HepG2 (cell line): ENCODE measurements around the gene TMX4. TPM values are rescaled to one million over a fixed set of nuclear protein-coding genes. Genes with fewer than 3 reads are reported as not detected.

Experiments
- ATAC-seq: fragments of 200-7000 bp; cut with Tn5 transposase; 3 replicates; pipeline ENCODE4 v1.9.1; 2020; ENCODE audit warnings: mild to moderate bottlenecking, moderate library complexity
- BruUV-seq: library from RNA; stranded (reverse); fragments of 400-500 nt; replicated peaks from 2 replicates; lab custom pipeline; 2021; lab: Mats Ljungman, UMichigan
- CTCF ChIA-PET: fragments of 300-600 bp; formaldehyde crosslinking; extraction: SDS; loops from one replicate; lab custom pipeline; 2021; ENCODE audit warnings: low total read pairs, inconsistent platforms, low intra/inter-chr PET ratio; lab: Yijun Ruan, JAX
- POLR2A ChIA-PET: fragments of 350-600 bp; sonication (Branson Sonifier 250); formaldehyde crosslinking; loops from one replicate; lab custom pipeline; 2020; ENCODE audit warnings: antibody characterized with exemption, inconsistent platforms; lab: Yijun Ruan, JAX
- DNase-seq: peaks from one replicate; pipeline ENCODE4 v3.0.0-alpha.2; 2015; ENCODE audit warnings: low spot score
- FAIRE-seq: peaks from 3 replicates; lab custom pipeline; 2011; peaks lifted over from hg19 to GRCh38; lab: Jason Lieb, UNC
- H2AFZ ChIP-seq: one replicate; pipeline ENCODE4 v1.6.1; 2011; ENCODE audit warnings: low read length, inconsistent platforms
- H3K27ac ChIP-seq: fragments of 300-600 bp; 3 replicates; pipeline ENCODE4 v1.8.0; 2011; ENCODE audit warnings: mixed run types, mild to moderate bottlenecking, mixed read lengths, low read length, inconsistent platforms; ENCODE audit not compliant: insufficient read depth; ENCODE audit errors: extremely low read length
- H3K27me3 ChIP-seq, 2 experiments: fragments of 200-600 bp in 1 of 2; 2 replicates in 1 of 2; 3 replicates in 1 of 2; pipeline versions ENCODE4 v1.6.0 to v1.8.0; 2011; ENCODE audit warnings: low read length in 2 of 2, mild to moderate bottlenecking in 2 of 2, moderate library complexity in 2 of 2, inconsistent platforms in 1 of 2; ENCODE audit not compliant: insufficient read depth in 2 of 2, control insufficient read depth in 1 of 2
- H3K36me3 ChIP-seq, 2 experiments: fragments of 200-600 bp in 1 of 2; replicated peaks in 1 of 2; 2 replicates in 1 of 2; 3 replicates in 1 of 2; pipeline versions ENCODE4 v1.5.1 to v1.8.0; 2011; ENCODE audit warnings: low read length in 2 of 2, inconsistent platforms in 1 of 2; ENCODE audit not compliant: insufficient read depth in 2 of 2, control insufficient read depth in 1 of 2
- H3K4me1 ChIP-seq: 2 replicates; pipeline ENCODE4 v1.5.1; 2012; ENCODE audit warnings: low read length, inconsistent platforms; ENCODE audit not compliant: insufficient read depth
- H3K4me2 ChIP-seq: 2 replicates; pipeline ENCODE4 v1.6.0; 2011; ENCODE audit warnings: low read depth, low read length, inconsistent platforms
- H3K4me3 ChIP-seq, 3 experiments: fragments of 200-600 bp in 1 of 3; sonication (generic), shearing (Covaris generic) in 1 of 3; replicated peaks in 1 of 3; 2 replicates each; pipeline ENCODE4 v1.5.1; 2011 to 2016; ENCODE audit warnings: low read length in 3 of 3, inconsistent platforms in 2 of 3, low read depth in 2 of 3, mild to moderate bottlenecking in 2 of 3, control low read depth in 1 of 3, mixed read lengths in 1 of 3; ENCODE audit not compliant: insufficient read depth in 1 of 3
- H3K79me2 ChIP-seq: one replicate; pipeline ENCODE4 v1.6.1; 2011; ENCODE audit warnings: low read length, inconsistent platforms; ENCODE audit not compliant: insufficient read depth
- H3K9ac ChIP-seq: 2 replicates; pipeline ENCODE4 v1.6.0; 2011; ENCODE audit warnings: mild to moderate bottlenecking, low read depth, low read length, inconsistent platforms; ENCODE audit not compliant: insufficient read depth
- H3K9me3 ChIP-seq: 2 replicates; pipeline ENCODE4 v1.5.1; 2012; ENCODE audit warnings: mild to moderate bottlenecking, low read length
- H4K20me1 ChIP-seq: 2 replicates; pipeline ENCODE4 v1.6.0; 2011; ENCODE audit warnings: inconsistent platforms, mild to moderate bottlenecking, low read length, moderate library complexity; ENCODE audit not compliant: insufficient read depth
- BATF2 ChIP-seq: sonication (generic); formaldehyde crosslinking; IDR thresholded peaks from 2 replicates; pipeline ENCODE4 v1.8.0; 2022; ENCODE audit warnings: mild to moderate bottlenecking, missing genetic modification reagents, moderate library complexity
- HOXA7 ChIP-seq: sonication (generic); formaldehyde crosslinking; IDR thresholded peaks from 2 replicates; pipeline ENCODE4 v1.8.1; 2022; ENCODE audit warnings: mild to moderate bottlenecking, missing genetic modification reagents, moderate library complexity
- STAG1 ChIP-seq: sonication (generic); formaldehyde crosslinking; IDR thresholded peaks from 2 replicates; pipeline ENCODE4 v1.4.0; 2020; ENCODE audit warnings: missing genetic modification reagents
- TERF1 ChIP-seq: sonication (generic); formaldehyde crosslinking; IDR thresholded peaks from 2 replicates; pipeline ENCODE4 v1.8.0; 2022; ENCODE audit warnings: mild to moderate bottlenecking, missing genetic modification reagents, moderate library complexity
- WGBS: methylation state at CpG from one replicate; pipeline ENCODE4 v1.1.6; 2017; ENCODE audit warnings: low lambda C conversion rate; 5-methylcytosine and 5-hydroxymethylcytosine counted together
- in situ Hi-C: cut with HindIII; loops from 2 replicates; pipeline ENCODE4 v1.10.0; 2017; ENCODE audit warnings: low pct_unique_long_range_greater_than_20kb; ENCODE audit not compliant: extremely low pct_ligation_motif_present
- intact Hi-C: fragments of 100-400 bp; cut with micrococcal nuclease; formaldehyde crosslinking; loops from one replicate; pipeline ENCODE4 v1.10.0; 2022; ENCODE audit not compliant: unreplicated experiment
- polyA plus RNA-seq, 8 experiments: library from polyadenylated mRNA; depleted of rRNA in 3 of 8; stranded (reverse) in 7 of 8; unstranded in 1 of 8; fragments of >200 nt; fragmentation: Illumina TruSeq in 4 of 8; extraction: Trizol in 4 of 8; gene quantifications; 2 replicates each; pipeline versions ENCODE4 v1.2.1 to v1.2.3, GENCODE V29; 2011 to 2016; ENCODE audit warnings: low read depth in 4 of 8, missing spikeins in 1 of 8, mixed read lengths in 1 of 8; ENCODE audit not compliant: insufficient read depth in 1 of 8
- total RNA-seq, 5 experiments: library from RNA; depleted of rRNA; stranded (reverse); fragments of >200 nt; fragmentation: Illumina TruSeq; extraction: Trizol; gene quantifications; 2 replicates each; pipeline ENCODE4 v1.2.3, GENCODE V29; 2016; ENCODE audit warnings: low read depth in 1 of 5
- TF ChIP-seq, protein P1 (sequence below): sonication (generic); formaldehyde crosslinking; IDR thresholded peaks from 2 replicates; pipeline ENCODE4 v1.5.0; 2020; ENCODE audit warnings: mild to moderate bottlenecking, missing genetic modification reagents, moderate library complexity
- TF ChIP-seq, protein P2 (sequence below): sonication (generic); formaldehyde crosslinking; IDR thresholded peaks from 2 replicates; pipeline ENCODE4 v1.4.0; 2020; ENCODE audit warnings: mild to moderate bottlenecking, missing genetic modification reagents, borderline replicate concordance

TMX4 gene
- total and polyA plus RNA-seq, 2 of the 13 experiments (the other 11 are each of a cell fraction or from before 2014, with no cell fraction given) = 7.6 to 21.4 TPM

GRCh38 chr20:7989379-7989778, 30.2 kb downstream of the TMX4 start:
- no peaks in the 10 kb centered on the region; a peak in 1 of 5 replicates for H3K36me3 ChIP-seq
- no TSS peak for BruUV-seq
- no peaks in the 10 kb centered on the region for H3K79me2 ChIP-seq
- ATAC-seq (no peak), FAIRE-seq (no peak)
- H3K4me1 ChIP-seq = 0 out of 2 replicates have a peak, but pooled peaks cover 1% of the 10 kb centered on the region
- in situ Hi-C loops = no loop called here
- no peak overlapping the region for H3K9ac ChIP-seq
- no peak overlapping the region for H3K4me2 ChIP-seq
- CTCF ChIA-PET = interaction anchor here (1.7 kb wide), 1 partner anchor 53 kb away, joined by 6 read pairs; no protein-coding TSS in a partner anchor
- no peak overlapping the region for H3K4me3 ChIP-seq
- no peak overlapping the region for H3K27ac ChIP-seq
- no peaks in the 10 kb centered on the region for H3K9me3 ChIP-seq
- TF ChIP-seq, protein P1, sequence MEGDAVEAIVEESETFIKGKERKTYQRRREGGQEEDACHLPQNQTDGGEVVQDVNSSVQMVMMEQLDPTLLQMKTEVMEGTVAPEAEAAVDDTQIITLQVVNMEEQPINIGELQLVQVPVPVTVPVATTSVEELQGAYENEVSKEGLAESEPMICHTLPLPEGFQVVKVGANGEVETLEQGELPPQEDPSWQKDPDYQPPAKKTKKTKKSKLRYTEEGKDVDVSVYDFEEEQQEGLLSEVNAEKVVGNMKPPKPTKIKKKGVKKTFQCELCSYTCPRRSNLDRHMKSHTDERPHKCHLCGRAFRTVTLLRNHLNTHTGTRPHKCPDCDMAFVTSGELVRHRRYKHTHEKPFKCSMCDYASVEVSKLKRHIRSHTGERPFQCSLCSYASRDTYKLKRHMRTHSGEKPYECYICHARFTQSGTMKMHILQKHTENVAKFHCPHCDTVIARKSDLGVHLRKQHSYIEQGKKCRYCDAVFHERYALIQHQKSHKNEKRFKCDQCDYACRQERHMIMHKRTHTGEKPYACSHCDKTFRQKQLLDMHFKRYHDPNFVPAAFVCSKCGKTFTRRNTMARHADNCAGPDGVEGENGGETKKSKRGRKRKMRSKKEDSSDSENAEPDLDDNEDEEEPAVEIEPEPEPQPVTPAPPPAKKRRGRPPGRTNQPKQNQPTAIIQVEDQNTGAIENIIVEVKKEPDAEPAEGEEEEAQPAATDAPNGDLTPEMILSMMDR (CRISPR knock-in tag) = peak; percentile 18; the same call in 1 of the 2 replicates
- TF ChIP-seq TERF1 (CRISPR knock-in tag) (no peak), HOXA7 (CRISPR knock-in tag) (no peak), STAG1 (peak; percentile 13; the same call in 1 of the 2 replicates), BATF2 (CRISPR knock-in tag) (no peak)
- TF ChIP-seq, protein P2, sequence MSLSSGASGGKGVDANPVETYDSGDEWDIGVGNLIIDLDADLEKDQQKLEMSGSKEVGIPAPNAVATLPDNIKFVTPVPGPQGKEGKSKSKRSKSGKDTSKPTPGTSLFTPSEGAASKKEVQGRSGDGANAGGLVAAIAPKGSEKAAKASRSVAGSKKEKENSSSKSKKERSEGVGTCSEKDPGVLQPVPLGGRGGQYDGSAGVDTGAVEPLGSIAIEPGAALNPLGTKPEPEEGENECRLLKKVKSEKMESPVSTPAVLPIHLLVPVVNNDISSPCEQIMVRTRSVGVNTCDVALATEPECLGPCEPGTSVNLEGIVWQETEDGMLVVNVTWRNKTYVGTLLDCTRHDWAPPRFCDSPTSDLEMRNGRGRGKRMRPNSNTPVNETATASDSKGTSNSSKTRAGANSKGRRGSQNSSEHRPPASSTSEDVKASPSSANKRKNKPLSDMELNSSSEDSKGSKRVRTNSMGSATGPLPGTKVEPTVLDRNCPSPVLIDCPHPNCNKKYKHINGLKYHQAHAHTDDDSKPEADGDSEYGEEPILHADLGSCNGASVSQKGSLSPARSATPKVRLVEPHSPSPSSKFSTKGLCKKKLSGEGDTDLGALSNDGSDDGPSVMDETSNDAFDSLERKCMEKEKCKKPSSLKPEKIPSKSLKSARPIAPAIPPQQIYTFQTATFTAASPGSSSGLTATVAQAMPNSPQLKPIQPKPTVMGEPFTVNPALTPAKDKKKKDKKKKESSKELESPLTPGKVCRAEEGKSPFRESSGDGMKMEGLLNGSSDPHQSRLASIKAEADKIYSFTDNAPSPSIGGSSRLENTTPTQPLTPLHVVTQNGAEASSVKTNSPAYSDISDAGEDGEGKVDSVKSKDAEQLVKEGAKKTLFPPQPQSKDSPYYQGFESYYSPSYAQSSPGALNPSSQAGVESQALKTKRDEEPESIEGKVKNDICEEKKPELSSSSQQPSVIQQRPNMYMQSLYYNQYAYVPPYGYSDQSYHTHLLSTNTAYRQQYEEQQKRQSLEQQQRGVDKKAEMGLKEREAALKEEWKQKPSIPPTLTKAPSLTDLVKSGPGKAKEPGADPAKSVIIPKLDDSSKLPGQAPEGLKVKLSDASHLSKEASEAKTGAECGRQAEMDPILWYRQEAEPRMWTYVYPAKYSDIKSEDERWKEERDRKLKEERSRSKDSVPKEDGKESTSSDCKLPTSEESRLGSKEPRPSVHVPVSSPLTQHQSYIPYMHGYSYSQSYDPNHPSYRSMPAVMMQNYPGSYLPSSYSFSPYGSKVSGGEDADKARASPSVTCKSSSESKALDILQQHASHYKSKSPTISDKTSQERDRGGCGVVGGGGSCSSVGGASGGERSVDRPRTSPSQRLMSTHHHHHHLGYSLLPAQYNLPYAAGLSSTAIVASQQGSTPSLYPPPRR (CRISPR knock-in tag) = no peak
- TF ChIP-seq, all 625 proteins: peak for 2
- Histone ChIP-seq H4K20me1 (no peaks in the 10 kb centered on the region), H3K27me3 (no peaks in the 10 kb centered on the region), H2AFZ (no peak overlapping the region)
- DNase-seq = no peak
- 93% methylated on average over 1 of the region's 1 CpG for WGBS
- POLR2A ChIA-PET = interaction anchor here (2.2 kb wide), 1 partner anchor 30 kb away, joined by 5 read pairs; the partner anchor contains the start of gene TMX4
- intact Hi-C loops = loop anchor here (2.0 kb wide), 1 partner anchor 53 kb away; no protein-coding TSS in a partner anchor
